ENCODE results near the gene PLD5. TPM values are rescaled to one million over a fixed set of nuclear protein-coding genes. Genes with fewer than 3 reads are reported as not detected.
A peak's percentile ranks its signal among the peaks of the same experiment; 100 is the strongest.
"Not testable (repeated sequence)": the region's sequence is repeated elsewhere in the genome, so short reads cannot be mapped to it uniquely, and the experiment has no call there.

Gene PLD5
- total and polyA plus RNA-seq, 5 experiments from 2014 or later: 0.22 TPM; not detected in 4

GRCh38 chr1:242185731-242186130 lies 338.8 kb downstream of the PLD5 start:
- H3K27ac Mint-ChIP-seq: no peak overlapping the region
- H3K4me1 Mint-ChIP-seq: no peaks in the 10 kb centered on the region
- ATAC-seq (no peak), DNase-seq (no peak)
- POLR2A ChIA-PET: no interaction called here
- H3K4me3 Mint-ChIP-seq: no peak overlapping the region
- H3K27me3 Mint-ChIP-seq: peaks cover 0 to 24% (median 7%) of the 10 kb centered on the region in 5 donors
- H3K36me3 Mint-ChIP-seq: no peaks in the 10 kb centered on the region
- H3K9me3 Mint-ChIP-seq: peaks cover 0 to 11% (median 0%) of the 10 kb centered on the region in 9 donors

GRCh38 chr1:242184955-242185354 lies 339.5 kb downstream of the PLD5 start:
- no peak overlapping the region for H3K27ac Mint-ChIP-seq
- no peak for DNase-seq
- no peaks in the 10 kb centered on the region for H3K36me3 Mint-ChIP-seq
- no peaks in the 10 kb centered on the region for H3K4me1 Mint-ChIP-seq
- POLR2A ChIA-PET: no interaction called here
- no peak for ATAC-seq
- peaks cover 0 to 11% (median 0%) of the 10 kb centered on the region in 9 donors for H3K9me3 Mint-ChIP-seq
- no peak overlapping the region for H3K4me3 Mint-ChIP-seq
- H3K27me3 Mint-ChIP-seq: peaks cover 0 to 24% (median 7%) of the 10 kb centered on the region in 5 donors

DNA sequence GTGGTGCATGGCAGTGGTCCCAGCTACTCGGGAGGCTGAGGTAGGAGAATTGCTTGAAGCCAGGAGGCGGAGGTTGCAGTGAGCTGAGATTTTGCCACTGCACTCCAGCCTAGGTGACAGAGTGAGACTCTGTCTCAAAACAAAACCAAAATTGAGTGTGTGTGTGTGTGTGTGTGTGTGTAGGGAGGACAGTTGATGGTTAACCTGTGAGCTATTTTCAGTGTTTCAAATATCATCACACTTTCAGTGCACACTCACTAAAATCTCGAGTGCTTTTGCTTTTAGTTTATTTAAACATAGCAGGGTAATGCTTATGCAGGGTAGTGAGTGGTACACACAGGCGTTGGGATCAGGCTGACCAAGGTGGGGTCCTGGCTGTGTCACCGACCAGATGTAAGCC lies 344.7 kb downstream of the PLD5 start:
- not testable (repeated sequence) for H3K27me3 Mint-ChIP-seq, ATAC-seq, H3K4me3 Mint-ChIP-seq

DNA sequence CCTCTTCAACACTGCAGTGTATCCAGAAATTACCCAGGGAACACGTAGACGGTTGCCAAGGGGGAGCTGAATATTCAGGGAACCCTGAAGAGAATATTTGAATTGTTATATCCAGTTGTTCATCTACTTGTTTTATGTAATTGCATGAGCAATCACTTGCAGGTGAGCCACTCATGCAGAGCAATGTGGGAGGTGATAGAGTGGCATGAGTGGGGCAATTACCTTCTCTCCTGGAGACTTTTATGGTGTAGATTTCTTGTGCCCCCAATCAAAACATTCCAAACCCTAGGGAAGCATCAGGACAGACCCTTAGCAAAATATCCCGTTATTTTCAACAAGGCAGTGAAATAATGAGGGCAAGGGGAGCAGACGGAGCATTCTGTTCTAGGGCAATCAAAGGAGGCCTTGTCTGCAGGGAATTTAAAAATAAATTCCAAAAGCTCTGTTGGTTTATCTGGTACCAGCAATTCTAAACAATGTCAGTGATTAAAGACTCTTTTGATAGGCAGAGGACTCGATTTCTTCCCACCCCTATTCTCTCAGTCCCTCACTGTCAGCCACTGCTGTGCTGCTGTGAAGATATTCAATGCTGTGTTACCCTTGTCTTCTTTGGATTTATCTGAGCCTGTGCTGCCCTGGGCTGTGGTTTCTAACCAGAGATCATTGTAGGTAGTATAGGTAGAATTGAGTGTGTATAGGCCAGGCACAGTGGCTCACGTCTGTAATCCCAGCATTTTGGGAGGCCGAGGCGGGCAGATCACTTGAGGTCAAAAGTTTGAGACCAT lies 345.4 kb downstream of the PLD5 start:
- DNase-seq: no peak
- Mint-ChIP-seq H3K9me3 (peaks cover 0 to 16% (median 12%) of the 10 kb centered on the region in 9 donors), H3K27ac (no peak overlapping the region), H3K36me3 (peaks cover 0 to 2% (median 0%) of the 10 kb centered on the region in 3 donors), H3K4me1 (no peaks in the 10 kb centered on the region), H3K4me3 (no peak overlapping the region), H3K27me3 (peaks cover 0 to 4% (median 0%) of the 10 kb centered on the region in 5 donors)
- POLR2A ChIA-PET: no interaction called here
- ATAC-seq: no peak

More for the DNA sequence above, 344.7 kb downstream of the PLD5 start:
- POLR2A ChIA-PET, DNase-seq, H3K4me1 Mint-ChIP-seq, H3K36me3 Mint-ChIP-seq: not testable (repeated sequence)
- H3K9me3 Mint-ChIP-seq: peaks cover 0 to 16% (median 12%) of the 10 kb centered on the region in 9 donors
- H3K27ac Mint-ChIP-seq: peak overlapping the region in 1 of 10 donors; percentile 26

DNA sequence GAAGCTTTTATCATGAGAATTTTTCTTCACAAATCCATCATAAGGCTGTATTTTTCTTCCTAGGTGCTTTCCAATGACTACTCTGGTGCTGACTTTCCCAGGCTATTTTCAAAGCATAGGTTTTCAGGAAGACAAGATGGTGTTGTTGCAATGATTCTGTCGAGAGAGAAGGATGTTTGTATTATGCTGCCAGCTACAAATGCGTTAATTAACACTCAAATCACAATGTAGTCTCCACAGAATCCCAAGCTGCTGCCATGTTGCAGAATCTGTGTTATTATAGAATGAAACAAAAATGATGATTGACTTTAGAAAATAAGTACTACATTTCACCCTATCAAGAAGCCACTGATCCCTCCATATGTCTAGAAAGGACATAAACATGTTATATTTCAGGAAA lies 346.1 kb downstream of the PLD5 start:
- Mint-ChIP-seq H3K27me3 (peaks cover 0 to 4% (median under 1%) of the 10 kb centered on the region in 5 donors), H3K4me1 (no peaks in the 10 kb centered on the region), H3K4me3 (no peak overlapping the region), H3K9me3 (peaks cover 0 to 16% (median 12%) of the 10 kb centered on the region in 9 donors), H3K36me3 (peaks cover 0 to 2% (median 0%) of the 10 kb centered on the region in 3 donors), H3K27ac (no peak overlapping the region)
- ATAC-seq: no peak
- POLR2A ChIA-PET: no interaction called here
- no peak for DNase-seq

- no peak overlapping the region for H3K4me3 Mint-ChIP-seq
- no peak for DNase-seq
- POLR2A ChIA-PET: no interaction called here
- peaks cover 0 to 35% (median 6%) of the 10 kb centered on the region in 5 donors for H3K27me3 Mint-ChIP-seq
- H3K9me3 Mint-ChIP-seq: peaks cover 0 to 10% (median 0%) of the 10 kb centered on the region in 9 donors
- no peak overlapping the region for H3K27ac Mint-ChIP-seq
- H3K4me1 Mint-ChIP-seq: no peaks in the 10 kb centered on the region
- no peak for ATAC-seq
- peaks cover 0 to 4% (median 0%) of the 10 kb centered on the region in 3 donors for H3K36me3 Mint-ChIP-seq
Measured at GRCh38 chr1:242162140-242162539, 362.4 kb downstream of the PLD5 start.

DNA sequence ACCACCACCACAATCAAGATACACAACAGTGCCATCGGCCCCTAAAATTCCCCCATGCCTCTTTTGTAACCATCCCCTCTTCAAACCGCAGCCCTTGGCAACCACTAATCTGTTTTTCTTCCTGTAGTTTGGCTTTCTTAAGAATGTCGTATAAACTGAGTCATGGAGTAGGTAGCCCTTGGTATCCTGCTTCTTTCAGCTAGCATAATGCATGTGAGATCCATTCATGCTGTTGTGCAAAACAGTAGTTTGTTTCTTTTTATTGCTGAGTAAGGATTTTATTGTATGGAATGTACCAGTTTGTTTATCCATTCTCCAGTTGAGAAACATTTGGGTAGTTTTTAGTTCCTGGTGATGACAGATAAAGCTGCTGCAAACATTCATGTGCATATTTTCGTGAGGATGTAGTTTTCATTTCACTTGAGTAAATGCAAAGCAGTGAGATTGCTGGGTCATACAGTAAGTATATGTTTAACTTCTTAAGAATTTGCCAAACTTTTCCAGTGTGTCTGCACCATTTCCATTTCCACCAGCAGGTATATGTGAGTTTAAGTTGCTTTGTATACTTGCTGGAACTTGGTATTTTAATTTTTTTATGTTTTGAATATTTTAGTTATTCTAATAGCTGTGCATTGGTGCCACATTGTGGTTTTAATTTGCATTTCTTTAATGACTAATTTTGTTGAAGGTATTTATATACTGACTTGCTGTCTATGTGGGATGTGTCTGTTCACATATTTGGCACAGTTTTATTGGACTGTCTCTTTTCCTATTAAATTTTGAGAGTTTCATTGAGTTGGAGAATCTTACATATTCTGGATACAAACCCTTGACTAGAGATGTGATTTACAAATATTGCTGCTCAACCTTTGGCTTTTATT lies 377.2 kb downstream of the PLD5 start:
- peak in 1 of 10 donors; percentile 4 for DNase-seq
- peaks cover 1 to 15% (median 4%) of the 10 kb centered on the region in 5 donors for H3K27me3 Mint-ChIP-seq
- peak overlapping the region in 4 of 10 donors; percentile 19 to 55 (median 30) for H3K4me3 Mint-ChIP-seq
- H3K36me3 Mint-ChIP-seq: no peaks in the 10 kb centered on the region
- POLR2A ChIA-PET: no interaction called here
- peaks cover 2 to 6% (median 4%) of the 10 kb centered on the region in 4 donors for H3K4me1 Mint-ChIP-seq
- H3K27ac Mint-ChIP-seq: peak overlapping the region in 1 of 10 donors; percentile 35
- ATAC-seq: no peak
- peaks cover 0 to 25% (median 10%) of the 10 kb centered on the region in 9 donors for H3K9me3 Mint-ChIP-seq

DNA sequence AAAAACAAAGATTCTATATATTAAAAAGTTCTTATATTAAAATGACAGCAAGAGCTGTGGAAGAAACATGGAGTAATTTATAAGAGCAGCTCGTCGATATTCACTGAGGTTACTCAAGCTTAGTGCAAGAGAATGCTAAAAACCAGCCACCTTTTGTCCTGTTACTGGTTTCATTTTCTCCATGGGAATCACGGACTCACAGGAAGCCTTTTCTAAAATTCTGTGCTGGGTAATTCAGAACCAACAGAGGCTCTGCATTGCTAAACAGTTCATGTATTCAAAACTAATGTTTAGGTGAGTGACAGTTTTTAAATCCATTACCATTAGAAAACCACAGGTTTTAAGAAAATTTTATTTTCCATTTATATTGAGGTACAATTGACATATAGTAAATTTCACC lies 377.8 kb downstream of the PLD5 start:
- H3K36me3 Mint-ChIP-seq: no peaks in the 10 kb centered on the region
- no peak for ATAC-seq
- DNase-seq: no peak
- H3K4me3 Mint-ChIP-seq: peak overlapping the region in 1 of 10 donors; percentile 33
- H3K4me1 Mint-ChIP-seq: peaks cover 2 to 6% (median 4%) of the 10 kb centered on the region in 4 donors
- peaks cover 0 to 20% (median 10%) of the 10 kb centered on the region in 9 donors for H3K9me3 Mint-ChIP-seq
- peak overlapping the region in 1 of 10 donors; percentile 35 for H3K27ac Mint-ChIP-seq
- POLR2A ChIA-PET: no interaction called here
- H3K27me3 Mint-ChIP-seq: peaks cover 1 to 17% (median 4%) of the 10 kb centered on the region in 5 donors

GRCh38 chr1:242140836-242141235 lies 383.7 kb downstream of the PLD5 start:
- H3K36me3 Mint-ChIP-seq: no peaks in the 10 kb centered on the region
- DNase-seq: no peak
- H3K4me3 Mint-ChIP-seq: no peak overlapping the region
- no peak for ATAC-seq
- peaks cover 2 to 47% (median 10%) of the 10 kb centered on the region in 5 donors for H3K27me3 Mint-ChIP-seq
- POLR2A ChIA-PET: no interaction called here
- peaks cover 0 to 2% (median 0%) of the 10 kb centered on the region in 9 donors for H3K9me3 Mint-ChIP-seq
- H3K27ac Mint-ChIP-seq: no peak overlapping the region
- peaks cover 0 to 2% (median 0%) of the 10 kb centered on the region in 4 donors for H3K4me1 Mint-ChIP-seq

DNA sequence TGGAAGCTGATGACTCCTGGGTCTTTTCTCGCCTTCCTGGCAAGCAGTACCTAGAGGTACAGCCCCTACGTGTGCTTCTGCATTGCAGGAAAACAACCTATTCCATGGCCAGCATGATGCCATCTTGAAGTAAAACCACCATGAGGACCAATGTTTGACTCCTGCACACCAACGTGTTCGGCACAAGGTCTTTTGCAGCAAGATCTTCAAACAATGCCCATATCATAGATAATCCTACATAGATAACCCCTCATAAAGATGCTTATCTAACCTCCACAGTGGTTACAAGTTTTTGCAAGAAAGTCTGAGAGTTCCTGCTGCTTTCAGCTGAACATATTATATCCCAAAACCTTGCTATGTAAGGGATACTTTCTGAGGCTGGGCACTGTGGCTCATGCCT lies 384.5 kb downstream of the PLD5 start:
- peaks cover 0 to 2% (median 0%) of the 10 kb centered on the region in 4 donors for H3K4me1 Mint-ChIP-seq

DNA sequence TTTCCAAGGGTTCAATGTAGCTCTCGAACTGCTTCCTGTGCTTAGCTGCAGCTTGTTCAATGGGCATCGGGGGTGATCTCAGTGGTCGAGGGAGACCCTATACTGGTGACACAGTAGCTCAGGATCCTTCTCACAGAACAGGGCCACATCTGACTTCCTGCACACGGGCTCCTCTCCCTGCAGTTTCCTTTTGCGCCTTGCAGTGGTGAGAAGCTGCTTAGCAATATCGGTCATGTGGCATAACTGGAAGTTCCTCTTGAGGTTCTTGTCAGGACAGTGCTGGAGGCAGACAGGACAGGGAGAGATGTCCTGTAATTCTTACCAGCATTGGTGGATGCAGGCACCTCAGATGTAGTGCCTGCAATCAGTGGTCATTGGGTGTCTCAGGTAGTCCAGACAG lies 385.1 kb downstream of the PLD5 start:
- H3K27ac Mint-ChIP-seq: no peak overlapping the region
- DNase-seq: no peak
- H3K9me3 Mint-ChIP-seq: no peaks in the 10 kb centered on the region
- H3K27me3 Mint-ChIP-seq: peaks cover 1 to 61% (median 13%) of the 10 kb centered on the region in 5 donors
- H3K36me3 Mint-ChIP-seq: no peaks in the 10 kb centered on the region
- ATAC-seq: no peak
- H3K4me3 Mint-ChIP-seq: no peak overlapping the region
- POLR2A ChIA-PET: no interaction called here
- peaks cover 0 to 2% (median 0%) of the 10 kb centered on the region in 4 donors for H3K4me1 Mint-ChIP-seq

More for the DNA sequence above, 384.5 kb downstream of the PLD5 start:
- Mint-ChIP-seq H3K9me3 (no peaks in the 10 kb centered on the region), H3K4me3 (no peak overlapping the region), H3K27me3 (peaks cover 2 to 56% (median 10%) of the 10 kb centered on the region in 5 donors), H3K36me3 (no peaks in the 10 kb centered on the region), H3K27ac (no peak overlapping the region)
- ATAC-seq: no peak
- no peak for DNase-seq
- POLR2A ChIA-PET: no interaction called here

DNA sequence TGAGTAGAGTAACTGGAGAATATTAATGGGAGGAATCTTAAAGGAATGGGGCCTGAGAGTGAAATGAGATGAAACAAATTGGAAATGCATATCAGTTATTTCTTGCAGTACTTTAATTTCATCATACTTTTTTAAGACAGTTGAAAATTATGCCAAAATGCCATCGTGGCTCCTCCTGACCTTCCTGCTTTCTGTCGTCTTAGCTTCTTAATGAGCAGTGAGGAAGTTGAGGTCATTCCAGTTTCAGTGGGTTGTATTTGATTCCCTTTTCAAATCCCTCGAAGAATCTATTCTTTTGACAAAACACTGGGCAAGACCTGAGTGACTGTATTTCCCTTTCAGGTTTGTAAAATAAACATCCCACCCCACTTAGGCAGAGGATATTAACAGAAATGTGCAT lies 390.7 kb downstream of the PLD5 start:
- ATAC-seq: no peak
- H3K9me3 Mint-ChIP-seq: peaks cover 0 to 11% (median 3%) of the 10 kb centered on the region in 9 donors
- POLR2A ChIA-PET: no interaction called here

GRCh38 chr1:242133351-242133750 lies 391.1 kb downstream of the PLD5 start:
- Mint-ChIP-seq H3K27me3 (peaks cover 0 to 29% (median 10%) of the 10 kb centered on the region in 5 donors), H3K27ac (no peak overlapping the region), H3K9me3 (peaks cover 0 to 11% (median 3%) of the 10 kb centered on the region in 9 donors), H3K4me1 (no peaks in the 10 kb centered on the region), H3K36me3 (no peaks in the 10 kb centered on the region), H3K4me3 (no peak overlapping the region)
- POLR2A ChIA-PET: no interaction called here
- ATAC-seq (no peak), DNase-seq (no peak)

More for the DNA sequence above, 390.7 kb downstream of the PLD5 start:
- no peak for DNase-seq
- H3K36me3 Mint-ChIP-seq: no peaks in the 10 kb centered on the region
- H3K27ac Mint-ChIP-seq: no peak overlapping the region
- peaks cover 0 to 29% (median 10%) of the 10 kb centered on the region in 5 donors for H3K27me3 Mint-ChIP-seq
- H3K4me1 Mint-ChIP-seq: no peaks in the 10 kb centered on the region
- no peak overlapping the region for H3K4me3 Mint-ChIP-seq
